HG03520 (cell line): ENCODE results near the gene NLGN4X.
A peak's percentile ranks its signal among the peaks of the same experiment; 100 is the strongest.

ENCODE experiments used
- ATAC-seq: cut with Tn5 transposase; IDR thresholded peaks from one replicate; pipeline ENCODE4 v1.9.1; 2021; ENCODE audit warnings: mild to moderate bottlenecking, moderate library complexity; ENCODE audit not compliant: unreplicated experiment

NLGN4X gene

DNA sequence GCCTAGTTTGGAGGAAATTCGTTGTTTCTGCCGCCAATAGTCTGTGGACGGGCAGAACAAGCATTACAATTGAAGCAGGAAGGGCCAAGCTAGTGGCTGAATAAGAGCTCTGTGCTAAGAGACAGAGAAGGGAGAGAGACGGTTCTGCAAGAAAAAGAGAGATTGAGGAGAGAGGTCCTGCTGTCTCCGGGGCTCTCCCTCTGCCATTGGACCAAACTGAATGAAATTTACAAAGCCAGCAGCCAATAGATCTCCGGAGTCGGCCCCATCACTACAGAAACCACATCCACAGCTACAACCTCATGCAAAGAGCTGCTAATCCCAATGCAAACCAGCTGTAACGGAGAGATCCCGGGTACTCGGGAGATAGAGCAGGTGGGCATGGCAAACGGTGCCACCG, at the start of gene NLGN4X:
NLGN4X (minus strand) TSS at position 148 of the 400 bp plus-strand sequence. CDS start 77,401 bp downstream, outside the sequence.
- no peak for ATAC-seq

DNA sequence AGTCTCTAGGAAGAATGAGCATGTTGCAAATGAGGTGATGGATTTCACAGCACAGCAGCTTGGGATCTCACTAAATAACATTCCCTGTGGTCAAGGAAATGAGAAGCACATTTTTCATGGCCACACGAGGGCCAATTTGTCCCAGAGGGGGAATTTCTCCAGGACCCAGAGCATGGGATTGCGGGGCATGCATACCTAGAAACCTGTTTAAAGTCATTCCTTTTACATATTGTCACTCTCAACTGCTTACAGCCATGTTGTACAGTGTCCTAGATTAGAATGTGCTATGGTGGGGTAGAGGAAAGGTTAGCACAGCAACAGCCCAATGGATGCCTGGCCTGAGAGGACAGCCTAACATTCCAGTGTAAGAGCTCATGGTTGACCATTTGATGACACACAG, 37.4 kb upstream of the NLGN4X start:
- no peak for ATAC-seq

DNA sequence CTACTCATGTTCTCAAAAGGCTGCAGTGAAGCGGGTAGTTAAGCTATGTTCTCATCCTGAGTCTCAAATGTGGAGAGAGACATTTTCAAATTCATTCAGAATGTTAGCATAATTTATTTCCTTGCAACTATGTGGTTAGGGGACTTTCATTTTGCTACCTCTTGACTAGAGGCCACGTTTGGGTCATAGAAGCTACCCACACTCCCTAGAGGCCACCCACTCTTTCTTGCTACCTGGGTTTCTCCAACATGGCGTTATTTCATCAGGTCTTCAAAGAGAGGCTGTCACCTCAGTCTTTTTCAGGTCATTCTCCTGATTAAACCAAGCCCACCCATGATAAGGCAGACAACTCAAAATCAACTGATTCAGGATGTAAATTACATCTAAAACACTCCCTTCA, 34.3 kb upstream of the NLGN4X start:
- no peak for ATAC-seq

DNA sequence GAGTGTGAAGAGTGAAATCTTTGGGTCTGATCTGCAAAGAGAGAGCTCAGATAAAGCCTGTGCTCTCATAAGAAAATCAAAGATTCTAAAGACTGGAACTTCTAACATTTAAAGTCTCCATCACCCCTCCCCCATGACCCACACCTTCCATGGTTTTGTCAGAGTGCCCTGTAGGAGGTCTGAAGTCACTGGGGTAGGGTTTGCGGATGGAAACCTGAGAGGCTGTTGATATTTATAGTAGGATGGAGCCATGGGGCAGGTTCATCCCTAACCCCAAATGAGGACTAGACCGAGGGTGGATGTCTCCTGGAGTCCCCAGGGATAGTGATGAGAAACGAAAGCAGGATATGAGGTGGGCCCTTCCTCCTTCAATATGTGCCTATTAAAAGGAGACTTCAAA, 28.4 kb upstream of the NLGN4X start:
- ATAC-seq, result no peak

DNA sequence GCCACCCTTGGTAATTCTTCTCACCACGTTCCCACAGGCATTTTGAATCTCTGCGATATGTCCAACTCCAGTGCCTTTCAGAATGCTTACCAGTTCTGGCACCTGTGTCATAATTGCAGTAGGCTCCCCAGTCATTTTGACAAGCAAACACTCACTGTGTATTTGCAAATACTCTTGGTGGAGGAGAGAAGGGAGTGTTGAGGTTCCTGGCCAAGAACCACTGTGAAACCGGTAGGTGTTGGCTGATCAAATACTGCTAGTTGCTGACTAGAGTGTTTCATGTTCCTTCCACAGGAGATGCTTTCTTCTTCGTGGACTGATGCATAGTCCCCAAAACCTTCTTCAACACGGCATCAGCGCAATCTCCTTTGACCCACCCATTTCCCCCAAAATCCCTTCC, 16.0 kb upstream of the NLGN4X start:
- ATAC-seq, result no peak

DNA sequence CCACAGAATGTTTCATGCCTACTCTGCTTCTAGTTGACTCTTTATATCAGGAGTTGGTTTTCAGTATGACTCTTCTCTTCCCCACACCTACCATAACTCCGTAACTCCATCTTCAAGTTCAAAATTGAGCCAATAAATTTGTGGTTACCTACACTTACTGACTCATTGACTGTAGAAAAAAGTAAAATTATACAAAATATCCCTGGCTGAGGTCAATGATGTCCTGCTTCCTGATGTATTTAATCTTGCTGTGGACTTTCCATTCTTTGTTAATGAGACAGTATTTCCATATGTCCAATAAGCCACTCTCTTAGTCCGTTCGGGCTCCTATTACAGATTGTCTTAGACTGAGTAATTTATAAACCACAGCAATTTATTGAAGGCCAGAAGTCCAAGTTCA, 9.9 kb upstream of the NLGN4X start:
- no peak for ATAC-seq

DNA sequence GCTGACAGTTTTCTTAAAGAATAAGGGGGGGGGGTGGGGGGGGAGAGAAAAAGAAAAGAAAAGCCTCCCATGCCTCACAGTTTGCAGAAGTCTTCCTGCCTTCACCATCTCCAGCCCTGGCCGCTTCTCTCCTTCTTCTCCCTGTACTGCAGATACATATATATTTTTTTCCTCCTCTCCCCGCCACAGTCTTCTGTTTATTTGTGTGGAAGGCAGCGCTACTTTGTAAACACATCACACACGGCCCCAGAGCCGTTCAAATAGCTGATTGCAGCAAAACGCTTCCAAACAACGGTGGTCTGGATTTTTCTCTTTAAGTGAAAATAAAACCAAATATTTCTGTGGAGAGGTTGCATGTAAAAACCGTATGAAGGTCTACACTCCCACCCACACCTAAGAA, 732 bp downstream of the NLGN4X start:
- ATAC-seq, result no peak

DNA sequence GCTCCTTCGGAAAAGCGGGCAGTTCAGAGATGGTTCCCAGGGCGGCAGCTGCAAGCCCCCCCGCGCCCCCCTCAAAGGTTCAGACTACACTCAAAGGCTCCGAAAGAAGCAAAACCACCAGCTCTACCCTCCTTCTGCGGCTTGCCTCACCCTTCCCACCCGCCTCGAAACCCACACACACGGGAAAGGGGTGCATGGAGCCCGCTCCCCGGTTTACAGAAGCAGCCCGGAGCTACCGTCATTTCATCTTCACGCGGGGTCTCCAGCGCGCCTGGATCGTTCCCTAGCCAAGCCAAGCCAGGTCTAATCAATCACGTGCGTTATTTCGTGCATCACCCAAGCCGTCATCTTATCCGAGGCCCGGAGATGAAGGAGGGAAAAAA, 1.2 kb downstream of the NLGN4X start:
- no peak for ATAC-seq

DNA sequence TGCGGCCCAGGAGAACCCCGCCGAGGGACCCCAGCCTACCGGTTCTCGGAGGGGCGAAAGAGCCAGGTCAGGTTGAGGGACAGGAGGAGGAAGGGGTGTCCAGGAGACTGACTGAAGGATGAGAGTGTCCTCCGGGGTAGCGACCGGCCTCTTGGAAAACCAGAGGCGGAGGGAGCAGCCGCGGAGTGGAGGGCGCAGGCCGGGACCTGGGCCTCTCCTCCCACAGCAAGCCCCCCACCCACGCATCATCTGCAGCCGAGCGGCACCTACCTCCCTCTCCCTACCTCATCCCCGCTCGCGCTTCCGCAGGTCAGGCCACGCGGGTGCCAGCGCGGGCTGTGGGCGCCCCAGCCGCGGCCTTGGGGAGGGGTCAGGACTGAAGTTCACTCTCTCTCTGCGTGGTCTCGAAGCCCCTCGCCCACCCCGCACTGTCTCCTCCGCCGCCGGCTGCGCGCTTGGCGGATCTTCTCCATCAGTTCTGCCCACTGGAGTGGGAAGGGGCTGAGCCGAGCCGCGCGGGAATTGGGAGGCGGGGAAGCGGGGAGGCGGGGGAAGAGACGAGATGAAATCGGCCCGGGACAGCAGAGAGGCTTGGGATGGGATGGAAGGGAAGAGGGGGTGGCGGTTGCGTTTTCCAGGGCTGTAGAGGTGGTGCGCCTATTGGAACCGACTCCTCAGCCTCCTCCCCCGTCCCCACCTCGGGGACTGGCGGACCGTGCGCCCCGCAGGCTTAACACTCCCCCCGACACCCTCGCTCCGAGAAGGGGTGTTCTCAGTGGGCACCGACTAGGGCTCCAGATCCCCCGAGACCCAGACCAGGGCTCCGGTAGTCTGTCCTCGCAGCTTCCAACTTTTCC, 1.8 kb downstream of the NLGN4X start:
- no peak for ATAC-seq

DNA sequence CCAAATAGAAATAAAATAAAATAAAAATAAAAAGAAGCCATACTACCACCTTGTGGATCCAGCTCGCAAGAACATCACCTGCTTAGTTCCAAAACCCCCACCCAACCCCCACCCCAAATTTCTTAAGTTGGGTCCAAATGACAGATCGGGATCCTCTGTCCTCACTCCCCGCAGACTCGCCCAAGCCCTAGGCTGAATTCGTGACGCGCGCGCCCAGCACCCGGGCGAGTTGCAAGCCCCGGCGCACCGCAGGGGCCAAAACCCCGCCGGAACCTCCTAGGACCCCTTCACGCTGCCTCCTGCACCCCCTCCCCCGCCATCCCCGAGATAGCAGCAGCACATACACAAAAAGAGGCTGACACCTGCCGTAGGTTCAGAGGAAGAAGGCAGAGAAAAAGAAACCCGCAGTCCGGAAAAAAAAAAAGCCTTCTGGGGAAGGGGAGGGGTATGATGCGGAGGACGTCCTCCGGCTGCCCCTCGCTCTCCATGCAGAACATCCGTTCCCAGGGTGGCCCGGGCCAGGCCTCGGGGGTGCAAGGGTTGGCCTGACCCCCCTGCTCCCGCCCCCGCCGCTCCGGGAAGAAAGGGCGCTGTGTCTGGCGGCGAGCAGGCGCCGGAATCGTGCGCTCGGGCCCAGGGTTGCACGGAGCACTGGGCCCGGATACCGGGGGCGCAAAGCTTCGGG, 2.6 kb downstream of the NLGN4X start:
- no peak for ATAC-seq

DNA sequence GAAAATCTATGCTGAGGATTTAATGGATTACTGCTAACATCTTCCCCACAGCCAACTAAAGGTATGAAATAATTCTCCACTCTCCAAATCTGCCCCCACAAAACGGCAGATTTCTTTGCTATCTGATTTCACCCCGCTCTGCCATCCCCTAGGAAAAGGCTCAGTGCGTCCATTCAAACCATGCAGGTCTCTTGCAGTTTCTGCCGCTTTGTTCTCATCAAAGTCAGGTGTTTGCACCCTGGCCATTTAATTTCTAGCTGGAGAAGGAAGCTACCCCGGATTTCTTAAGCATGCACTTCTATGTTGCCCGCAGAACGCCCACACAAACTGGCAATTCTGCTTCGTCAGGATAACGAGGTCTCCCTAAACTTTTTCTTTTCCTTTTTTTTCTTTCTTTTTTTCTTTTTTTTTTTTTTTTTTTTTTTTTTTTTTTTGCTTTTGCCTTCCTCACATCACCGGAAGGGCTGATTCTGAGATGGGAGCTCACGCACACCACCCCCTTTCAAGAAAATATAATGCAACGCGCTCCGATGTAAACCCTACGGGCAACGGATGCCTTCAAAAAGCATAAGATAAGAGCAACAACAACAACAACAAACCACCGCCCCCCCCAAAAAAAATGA, 3.3 kb downstream of the NLGN4X start:
- no peak for ATAC-seq

DNA sequence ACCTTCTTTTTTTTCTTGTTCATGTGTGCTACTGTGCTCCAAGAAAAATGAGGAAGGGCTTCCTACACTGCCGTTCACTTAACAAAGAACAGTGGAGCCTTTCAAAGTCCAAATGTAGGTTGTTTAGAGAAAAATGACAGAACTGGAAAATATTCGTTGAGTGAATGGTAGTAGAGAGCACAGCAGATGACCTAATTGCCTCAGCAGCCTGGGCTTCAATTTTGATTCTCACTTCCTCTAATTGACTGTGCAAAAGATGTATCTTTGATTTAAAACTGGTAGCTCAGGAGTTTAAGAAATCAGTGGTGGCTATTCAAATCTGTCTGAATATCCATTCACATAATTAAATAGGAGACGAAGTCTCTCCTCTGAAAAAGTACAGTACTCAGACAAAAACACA, 5.2 kb downstream of the NLGN4X start:
- ATAC-seq, result no peak

DNA sequence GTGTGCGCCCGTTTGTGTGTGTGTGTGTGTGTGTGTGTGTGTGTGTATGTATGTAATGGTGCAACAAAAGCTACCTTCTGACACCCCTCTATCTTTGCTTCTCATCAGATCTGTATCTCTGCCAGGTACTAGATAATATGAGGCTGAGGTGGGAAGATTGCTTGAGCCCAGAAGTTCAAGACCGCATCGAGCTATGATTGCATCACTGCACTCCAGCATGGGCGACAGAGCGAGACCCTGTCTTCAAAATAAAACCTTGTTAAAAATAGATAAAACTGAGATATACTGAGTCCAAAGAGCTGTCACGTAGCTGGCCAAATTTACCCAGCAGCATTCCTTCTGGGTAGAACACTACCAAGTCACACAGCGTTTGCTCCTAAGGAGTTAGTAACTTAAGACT, 18.4 kb downstream of the NLGN4X start:
- ATAC-seq, result no peak

DNA sequence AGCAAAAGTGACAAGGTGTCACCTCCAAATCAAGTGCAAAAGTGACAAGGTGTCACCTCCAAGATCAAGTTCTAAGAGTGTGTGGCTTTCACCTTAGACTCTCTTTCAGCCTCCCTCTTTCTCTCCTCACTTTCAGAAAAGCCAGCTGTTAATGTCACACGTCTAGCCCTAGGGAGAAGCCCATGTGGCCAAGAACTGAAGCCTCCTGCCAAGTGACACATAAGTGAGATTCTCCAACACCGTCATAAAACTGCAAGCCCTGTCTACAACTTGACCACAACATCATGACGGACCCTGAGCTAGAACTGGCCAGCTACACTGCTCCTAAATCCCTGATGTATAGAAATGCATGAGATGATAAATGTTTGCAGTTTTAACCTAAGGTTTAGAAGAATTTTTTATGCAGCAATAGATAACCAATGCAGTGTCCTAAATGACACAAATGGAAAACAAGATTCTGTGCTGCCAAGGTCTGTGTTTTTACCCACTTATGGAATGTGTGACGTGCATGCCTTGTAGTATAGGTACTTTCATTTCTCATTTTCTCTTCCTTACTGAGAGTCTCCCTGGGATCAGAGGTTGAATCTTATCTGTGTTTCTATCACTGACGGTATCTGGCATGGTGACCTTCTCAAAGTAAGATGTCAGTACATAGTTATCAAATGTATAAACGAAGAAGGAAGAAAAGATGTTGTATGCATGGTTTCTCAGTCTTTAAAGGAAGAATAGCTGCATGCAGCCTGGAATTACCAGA, 25.0 kb downstream of the NLGN4X start:
- no peak for ATAC-seq

DNA sequence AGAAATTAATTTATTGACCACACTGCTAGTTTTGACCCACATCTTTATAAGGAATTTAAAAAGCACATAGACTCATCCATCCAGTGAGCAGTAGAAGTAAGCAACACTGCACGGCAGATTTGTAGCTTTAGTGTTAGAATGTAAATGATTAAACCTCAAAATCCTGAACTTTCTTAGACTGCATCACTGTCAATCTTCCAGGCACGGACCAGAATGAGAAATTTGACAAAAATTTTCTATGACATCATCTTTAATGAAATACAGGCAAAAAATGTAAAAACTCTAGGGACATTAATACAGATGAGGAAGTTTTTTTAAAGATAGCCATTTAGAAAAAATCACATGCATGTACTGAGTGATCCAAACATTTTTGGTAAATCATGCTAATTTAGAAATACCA, 29.2 kb downstream of the NLGN4X start:
- no peak for ATAC-seq

DNA sequence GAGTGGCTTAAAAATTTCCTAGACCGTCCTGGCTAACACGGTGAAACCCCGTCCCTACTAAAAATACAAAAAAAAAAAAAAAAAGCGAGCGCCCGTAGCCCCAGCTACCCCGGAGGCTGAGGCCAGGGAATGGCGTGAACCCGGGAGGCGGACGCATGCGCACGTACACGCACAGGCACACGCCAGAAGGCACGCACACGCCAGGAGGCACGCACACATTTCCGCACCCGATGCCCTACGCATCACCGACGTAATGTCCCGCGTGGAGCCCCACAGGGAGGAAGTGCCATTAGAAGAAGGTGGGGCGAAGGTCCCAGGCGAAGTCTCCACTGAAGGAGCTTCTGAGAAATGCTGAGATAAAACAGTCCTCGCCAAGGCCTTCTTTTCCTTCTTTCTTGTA, 41.4 kb downstream of the NLGN4X start:
- ATAC-seq, result no peak

DNA sequence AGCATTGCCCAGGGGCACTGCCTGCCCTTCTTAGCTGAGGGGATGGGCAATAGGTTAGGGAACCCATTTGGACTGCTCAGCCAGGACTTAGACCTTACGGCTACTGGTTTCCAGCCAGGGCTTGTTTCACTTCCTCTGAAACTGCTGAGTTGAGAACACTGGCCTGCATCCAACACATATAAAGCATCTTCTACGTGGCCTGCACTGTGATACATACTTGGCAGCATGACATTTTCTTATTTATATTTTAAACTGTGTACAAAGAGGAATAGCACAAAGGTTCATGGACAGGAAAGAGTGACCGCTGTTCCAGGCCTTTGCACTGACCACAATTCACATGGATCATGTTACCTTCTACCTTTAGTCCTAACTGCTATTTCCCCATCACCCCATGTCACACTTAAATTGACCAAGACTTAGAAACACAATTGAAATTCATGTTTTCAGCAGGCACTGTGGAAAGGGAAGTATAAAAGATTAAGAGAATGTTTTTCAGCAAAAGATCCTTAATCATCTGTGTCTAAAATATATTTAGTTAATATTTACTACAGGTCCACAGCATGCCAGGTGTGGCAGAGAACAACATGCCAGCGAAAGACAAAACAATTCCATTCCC, 43.7 kb downstream of the NLGN4X start:
- peak; percentile 94 for ATAC-seq

DNA sequence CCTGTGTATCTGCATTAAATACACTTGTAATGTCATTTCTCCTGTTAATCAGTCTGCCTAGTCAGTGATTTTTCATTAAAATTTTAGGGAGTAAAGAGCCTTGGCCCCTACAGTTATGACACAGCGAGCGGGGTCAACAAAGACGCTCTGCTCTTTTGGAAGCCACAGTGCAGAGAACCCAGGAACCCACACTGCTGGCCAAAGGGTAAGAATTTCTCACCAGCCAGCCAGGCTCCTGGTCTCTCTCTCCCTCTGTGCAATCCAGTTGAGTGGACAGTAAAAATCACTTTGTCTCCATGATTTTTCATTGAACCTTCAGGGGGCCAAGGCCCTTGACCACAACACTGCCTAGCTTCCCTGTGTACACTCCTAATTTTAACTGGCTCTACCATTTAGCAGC, 52.8 kb downstream of the NLGN4X start:
- no peak for ATAC-seq

DNA sequence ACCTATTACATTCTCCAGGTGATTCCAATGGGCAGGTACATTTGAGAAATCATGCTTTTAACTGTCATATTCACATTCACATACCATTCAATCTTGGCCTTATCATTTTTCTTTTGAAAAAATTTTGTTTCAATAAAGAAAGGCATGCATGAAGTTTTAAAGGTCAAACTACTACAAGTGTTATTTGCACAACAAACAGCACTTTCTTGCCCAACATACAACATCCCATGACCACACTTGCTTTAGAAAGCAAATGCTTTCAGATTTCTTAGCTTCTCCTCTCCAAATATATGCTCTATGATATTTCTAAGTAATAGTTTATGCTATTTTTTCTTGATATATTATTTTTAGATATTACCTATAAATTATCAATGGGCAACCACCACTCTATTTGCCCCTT, 58.2 kb downstream of the NLGN4X start:
- ATAC-seq, result no peak

DNA sequence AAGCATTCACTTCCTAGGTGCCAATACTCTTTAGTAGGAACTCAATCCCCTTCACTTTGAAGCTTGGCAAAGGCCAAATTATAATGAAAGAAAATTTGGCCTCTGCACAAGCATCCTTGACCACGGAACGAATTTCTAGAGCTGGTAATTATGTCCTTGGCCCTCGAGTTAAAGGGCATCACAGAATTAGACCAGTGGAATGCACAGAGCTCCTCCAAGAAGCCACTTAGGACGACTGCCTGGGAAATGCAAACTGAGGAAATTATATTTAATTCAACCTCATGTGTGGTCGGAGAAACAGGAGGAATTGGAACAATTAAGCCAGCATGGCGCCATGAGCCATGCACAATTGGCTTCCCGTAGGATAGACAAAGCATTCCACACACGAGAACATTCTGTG, 59.3 kb downstream of the NLGN4X start:
- ATAC-seq, result no peak

DNA sequence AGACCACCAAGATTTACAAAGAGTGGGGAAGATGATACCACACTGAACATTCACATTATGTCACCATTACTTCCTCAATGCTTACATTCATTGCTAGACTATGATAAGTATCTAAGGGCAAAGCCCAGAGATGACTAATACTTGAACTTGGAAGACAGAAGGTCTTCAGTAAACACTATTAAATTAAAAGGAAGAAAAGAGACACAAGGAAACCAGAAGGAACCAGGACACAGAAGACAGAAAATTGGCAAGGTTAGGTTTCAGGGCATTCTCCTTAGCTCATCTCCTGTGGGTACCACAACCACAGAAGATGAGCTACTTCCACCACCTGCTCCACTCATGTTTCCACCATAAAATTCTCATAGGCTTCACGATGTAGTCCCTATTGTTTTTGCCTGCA, 64.9 kb downstream of the NLGN4X start:
- ATAC-seq, result no peak
